Fibroblast of gingiva (primary cell): Measurements from ENCODE around the gene AGAP1.
"Not testable (repeated sequence)": the region's sequence is repeated elsewhere in the genome, so short reads cannot be mapped to it uniquely, and the experiment has no call there.

Experiments used
- DNase-seq: peaks from one replicate; pipeline ENCODE4 v3.0.0-alpha.2; 2011; ENCODE audit warnings: low read depth

The AGAP1 gene

DNA sequence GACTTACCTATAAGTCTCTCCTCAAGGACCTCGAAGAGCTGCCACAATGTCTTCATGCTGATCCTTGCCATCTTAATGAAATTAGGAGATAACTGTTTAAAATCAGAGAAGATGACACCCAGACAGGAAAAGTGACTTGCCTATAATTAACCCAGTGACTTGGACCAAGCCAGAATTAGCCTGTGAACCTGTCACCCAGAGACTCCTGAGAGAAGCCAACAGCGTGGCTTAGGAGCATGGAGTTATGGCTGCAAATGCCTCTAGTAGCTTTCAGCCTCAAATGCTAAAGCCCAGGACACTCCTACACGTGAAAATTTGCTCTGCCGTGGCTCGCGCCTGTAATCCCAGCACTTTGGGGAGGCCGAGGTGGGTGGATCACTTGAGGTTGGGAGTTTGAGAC is 570.2 kb downstream of the AGAP1 start:
- no peak for DNase-seq

DNA sequence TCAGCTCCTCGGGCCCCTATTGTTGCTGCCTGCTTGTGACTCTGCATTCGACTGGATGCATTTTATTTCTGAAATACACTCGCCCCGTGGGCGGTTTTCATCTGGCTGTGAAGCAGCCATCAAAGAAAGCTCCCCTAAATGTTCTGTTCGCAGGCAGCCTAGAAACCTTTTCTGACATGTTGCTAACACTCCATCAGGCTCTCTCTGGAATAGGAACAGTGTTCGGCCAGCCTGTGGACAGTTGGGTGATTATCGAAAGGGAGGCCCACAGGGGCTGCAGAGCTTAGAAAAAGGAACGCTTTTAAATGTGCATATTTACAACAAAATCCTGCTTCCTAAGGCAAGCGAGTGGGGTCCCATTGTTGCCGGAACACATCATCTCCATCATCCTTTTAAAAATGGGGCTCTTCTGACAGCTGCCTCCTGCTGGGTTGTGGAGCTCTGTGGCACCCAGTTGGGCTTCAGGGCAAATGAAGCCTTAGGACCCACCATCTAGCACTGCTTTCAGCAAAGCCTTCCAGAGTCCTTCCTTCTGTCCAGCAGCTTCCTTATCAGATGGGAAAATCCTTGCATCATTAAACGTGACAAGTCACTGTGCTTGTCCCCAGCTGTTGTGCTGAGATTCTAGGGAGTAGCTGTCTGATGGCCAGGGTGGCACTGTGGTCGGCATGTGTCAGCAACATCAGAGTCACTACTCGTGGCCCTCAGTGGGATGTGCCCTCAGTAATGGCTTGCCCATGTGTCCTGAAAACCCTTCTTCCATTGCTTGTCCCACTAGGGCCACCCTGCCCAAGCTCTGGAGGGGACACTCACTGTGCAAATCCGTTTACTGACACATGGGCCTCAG is 571.7 kb downstream of the AGAP1 start:
- no peak for DNase-seq

DNA sequence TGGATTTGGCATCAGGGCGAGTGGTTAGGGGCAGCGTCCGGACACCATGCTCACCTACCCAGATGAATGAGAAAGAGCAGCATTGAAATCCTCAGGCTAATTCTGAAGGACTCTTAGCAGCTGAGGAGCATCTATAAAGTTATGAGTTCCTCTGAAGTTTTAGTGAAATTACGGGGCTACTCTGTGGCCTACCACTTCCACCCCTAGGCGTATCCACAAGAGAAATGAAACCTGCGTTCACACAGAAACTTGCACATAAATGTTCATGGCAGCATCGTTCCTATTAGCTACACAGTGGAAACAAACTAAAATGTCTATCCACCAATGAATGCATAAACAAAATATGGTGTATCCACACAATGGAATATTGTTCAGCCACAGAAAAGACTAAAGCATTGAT is 576.4 kb downstream of the AGAP1 start:
- DNase-seq: no peak

DNA sequence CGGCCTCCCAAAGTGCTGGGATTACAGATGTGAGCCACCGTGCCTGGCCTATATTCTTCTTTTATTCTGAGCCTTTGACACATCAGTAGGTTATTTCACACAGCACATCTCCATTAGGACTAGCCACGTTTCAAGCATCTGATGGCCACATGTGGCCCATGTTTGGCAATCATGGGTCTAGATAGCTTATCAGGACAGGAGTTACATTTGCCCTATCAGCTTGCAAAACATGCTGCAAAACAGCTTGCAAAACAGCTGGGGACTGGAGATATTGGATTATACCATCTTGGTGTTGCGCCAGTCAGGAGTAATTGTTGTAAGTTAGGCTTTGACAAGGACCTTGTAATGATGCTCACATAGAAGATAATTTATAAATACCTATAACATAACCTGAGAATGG is 579.4 kb downstream of the AGAP1 start:
- no peak for DNase-seq

DNA sequence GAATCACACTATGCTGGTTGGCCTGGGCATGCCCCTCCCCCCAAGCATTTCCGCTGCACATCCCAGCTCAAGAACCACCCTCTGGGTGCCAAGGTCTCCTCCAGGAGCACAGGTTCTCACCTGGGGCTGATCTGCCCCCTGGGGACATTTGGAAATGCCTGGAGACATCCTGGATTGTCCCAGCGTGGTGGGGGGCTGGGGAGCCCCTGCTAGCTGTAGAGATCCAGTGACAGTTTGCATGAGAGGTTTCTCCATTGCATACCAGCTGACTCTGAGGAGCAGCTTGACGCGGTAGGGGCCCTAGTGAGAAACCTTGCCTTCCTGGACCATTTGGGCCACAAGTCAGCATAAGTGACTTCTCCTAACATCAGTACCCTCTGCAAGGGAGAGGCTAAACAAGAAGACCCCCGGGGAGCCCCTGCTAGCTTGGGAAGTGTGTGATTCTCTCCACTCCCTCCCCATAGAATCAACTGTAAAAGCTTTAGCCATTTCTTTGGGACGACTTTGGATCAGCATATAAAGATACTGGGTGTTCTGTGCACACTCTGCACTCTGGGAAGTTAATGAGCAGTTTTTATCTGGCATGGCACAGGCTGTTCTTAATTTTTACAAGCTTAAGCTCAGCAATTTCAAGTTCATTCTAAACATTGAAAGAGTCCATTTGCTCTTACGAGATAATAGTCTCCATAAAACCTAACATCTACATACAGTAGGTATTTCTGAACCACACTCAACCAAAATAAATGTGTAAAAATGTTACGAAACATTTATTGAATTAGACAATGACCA is 580.2 kb downstream of the AGAP1 start:
- DNase-seq: no peak

DNA sequence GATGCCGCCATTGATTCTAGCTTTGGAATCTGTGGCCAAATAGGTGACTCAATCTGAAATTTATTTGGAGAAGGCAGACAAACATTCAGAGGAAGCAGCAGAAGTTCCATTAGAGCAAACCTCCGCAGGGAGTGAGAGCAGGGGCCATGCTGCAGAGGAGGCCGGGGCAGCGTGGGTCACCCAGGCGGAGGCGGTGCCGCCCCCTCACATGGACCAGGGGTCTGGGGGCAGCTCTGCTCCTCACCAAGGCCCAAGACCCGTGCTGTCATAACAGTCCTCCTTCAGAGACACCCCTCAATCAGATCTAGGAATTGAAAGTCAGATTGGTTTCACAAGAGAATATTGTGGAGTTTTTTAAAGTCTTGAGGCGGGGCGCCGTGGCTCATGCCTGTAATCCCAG is 582.0 kb downstream of the AGAP1 start:
- DNase-seq: no peak

DNA sequence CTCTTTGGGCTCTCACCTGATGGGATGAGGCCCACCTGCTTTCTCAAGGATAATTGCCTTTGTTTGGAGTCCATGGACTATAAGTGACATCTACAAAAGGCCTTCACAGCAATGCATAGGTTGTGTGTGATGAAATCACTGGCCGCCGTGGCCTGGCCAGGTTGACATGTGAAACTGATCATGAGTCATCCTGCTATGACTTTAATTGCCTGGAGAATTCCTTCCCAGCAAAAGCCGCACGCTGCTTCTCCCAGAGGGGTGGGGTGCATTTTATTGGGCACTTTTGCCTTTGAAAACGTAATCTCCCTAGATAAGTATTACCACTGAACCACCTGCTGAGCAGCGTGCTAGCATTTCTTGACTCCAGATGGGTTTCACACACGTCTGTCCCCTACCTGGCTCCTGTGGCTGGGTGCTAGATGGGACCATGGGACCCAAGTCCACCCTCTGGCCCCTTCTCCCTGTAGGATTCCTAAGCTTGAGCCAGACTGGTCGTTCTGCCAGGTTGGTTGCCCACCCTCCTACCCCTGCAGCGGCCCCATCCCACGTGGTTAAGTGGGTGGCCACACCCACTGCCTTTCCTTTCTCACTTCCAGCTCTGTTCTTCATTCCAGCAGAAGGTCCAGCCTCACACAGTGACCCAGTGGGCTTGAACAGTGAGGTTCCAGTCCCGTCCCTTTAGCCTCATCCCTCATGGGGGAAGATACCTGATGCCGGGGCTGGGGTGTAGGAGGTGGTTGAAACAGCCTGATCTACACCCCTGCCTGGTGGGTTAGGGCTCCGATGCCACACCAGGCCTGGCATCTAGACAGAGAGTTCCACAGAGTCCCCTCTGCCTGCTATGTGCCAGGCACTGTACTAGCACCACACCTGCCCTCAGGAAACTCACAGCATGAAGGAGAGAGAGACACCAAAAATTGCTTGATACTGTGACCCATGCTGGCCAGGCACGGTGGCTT is 584.7 kb downstream of the AGAP1 start:
- DNase-seq: peak; percentile 59

DNA sequence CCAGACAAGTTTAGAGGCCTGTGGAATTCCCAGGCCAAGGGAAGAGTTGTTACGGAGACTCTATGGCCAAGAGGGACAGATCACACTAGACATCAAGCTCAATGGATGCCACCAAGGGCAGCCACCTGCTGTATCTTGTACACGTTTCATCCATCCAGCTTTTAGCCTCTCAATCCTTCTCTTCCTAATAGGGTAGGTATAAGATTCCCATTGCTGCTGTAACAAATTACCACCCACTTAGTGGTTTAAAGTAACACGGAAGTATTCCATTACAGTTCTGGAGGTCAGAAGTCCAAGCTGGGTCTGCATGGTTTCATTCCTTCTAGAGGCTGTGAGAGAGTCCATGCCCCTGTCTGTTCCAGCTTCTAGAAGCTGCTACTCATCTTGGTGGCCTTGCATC is 586.6 kb downstream of the AGAP1 start:
- DNase-seq: no peak

DNA sequence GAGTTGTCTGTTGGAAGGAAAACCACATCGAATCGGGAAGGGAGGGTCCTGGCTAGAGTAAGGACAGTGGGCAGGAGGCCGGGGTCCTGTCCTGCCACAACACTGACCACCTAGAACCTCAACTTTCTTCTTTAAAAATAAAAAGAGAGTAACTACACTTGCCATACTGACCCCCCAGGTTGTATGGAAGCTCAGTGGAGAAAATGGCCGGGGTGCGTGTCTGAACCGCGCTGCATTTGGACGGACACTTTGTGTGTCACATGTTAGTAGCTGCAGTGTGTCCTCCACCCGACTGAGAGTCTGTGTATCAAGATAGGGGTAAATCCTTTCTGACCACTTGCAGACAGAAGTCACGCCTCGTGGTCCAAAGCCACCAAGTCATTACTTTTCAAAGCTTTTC is 587.3 kb downstream of the AGAP1 start:
- DNase-seq: no peak

DNA sequence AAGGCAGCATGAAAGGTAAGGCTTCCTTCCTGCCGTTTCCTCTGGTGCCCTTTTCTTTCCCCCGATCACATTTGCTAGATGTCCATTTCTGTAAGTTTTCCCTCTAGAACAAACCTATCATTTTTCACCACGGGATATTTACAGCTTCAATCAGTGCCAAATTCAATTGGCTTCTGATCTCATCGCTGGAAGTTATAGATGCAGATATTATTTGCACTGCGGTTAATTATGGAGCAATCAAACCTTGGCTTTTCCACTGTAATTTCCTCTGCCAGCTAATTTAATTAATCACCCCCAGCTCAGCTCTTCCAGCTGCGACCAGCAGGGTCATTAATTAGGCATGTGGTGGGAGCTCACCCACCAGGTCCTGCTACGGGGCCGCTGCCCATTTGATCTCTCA is 588.2 kb downstream of the AGAP1 start:
- DNase-seq: no peak

DNA sequence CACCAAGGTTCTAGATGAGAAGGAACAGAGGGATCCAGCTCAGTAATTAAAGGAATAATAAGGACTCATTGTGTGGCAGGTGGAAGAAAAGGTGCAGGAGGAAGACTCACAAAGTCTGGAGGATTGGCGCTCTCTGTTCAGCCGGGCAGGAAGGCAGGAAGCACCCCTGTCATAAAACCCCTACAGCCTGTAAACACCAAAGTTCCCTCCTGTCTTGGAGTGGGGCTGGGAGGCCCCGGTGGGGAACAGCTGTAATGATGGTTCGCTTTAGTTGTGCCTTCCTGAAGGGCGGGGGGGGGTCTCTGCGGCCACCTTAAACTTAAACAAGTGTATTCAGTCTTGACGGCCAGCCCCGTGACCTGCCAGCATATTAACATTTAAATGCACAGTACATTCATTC is 590.1 kb downstream of the AGAP1 start:
- no peak for DNase-seq

DNA sequence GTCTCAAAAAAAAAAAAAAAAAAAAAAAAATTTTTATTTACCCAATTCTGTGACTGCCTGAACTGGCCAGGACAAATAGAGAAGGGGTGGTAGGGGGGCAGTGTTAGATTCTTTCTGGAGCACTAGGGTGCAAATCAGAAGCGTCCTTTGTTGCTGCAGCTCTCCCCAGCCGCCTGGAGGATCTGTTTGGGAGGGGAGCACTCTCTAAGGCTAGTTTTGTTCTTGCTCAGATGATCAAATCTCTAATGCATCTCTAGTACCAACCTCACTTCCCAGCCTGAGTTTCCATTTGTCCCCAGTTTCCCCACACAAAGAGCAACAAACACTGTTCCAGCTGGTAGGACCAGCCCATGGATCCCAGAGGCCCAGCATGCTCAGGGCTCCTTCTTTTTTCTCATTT is 591.4 kb downstream of the AGAP1 start:
- DNase-seq: no peak

DNA sequence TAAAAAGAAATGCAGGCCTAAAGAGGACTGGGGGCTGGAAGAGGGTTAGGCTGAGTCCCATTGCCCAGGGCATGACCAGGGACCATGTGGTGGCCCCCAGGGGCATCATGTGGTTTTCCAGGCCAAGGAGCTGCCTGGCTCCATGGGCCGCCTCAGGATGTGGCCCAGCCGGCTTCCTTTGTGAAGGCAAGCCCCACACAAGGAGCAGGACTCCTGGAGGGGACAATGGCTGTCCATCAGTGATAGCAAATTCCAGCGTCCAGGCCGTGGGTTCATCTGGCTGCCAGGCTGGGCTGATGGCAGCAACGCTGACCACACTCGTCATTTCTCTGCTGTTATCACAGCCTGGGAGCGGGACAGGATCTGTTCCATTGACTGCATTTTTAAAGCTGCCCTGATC is 591.8 kb downstream of the AGAP1 start:
- DNase-seq: no peak

DNA sequence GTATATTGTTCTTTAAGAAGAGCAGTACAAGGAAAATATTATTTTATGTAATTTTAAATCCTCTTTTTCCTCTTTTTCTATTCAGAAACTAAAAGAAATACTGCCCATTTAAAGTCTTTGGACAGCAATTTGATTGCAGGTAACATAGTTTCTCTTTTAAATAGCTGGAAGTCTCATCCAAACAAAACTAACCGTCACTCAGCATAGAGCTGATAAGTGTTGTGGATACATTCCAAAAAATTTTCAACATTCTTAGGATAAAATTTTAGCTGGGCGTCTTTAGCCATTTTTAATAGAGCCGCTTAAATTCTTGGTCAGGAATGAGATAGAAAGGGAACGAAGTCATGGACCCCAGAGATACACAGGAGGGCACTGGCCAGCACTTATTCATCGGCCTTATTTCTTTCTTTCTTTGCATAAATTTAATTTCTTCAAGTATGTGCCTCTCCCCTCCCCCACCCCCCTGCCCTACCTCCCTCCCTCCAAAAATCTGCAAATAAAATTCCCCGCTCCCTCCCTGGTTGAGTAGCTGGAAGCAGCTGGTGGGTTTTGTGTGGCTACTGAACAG is 592.6 kb downstream of the AGAP1 start:
- no peak for DNase-seq

DNA sequence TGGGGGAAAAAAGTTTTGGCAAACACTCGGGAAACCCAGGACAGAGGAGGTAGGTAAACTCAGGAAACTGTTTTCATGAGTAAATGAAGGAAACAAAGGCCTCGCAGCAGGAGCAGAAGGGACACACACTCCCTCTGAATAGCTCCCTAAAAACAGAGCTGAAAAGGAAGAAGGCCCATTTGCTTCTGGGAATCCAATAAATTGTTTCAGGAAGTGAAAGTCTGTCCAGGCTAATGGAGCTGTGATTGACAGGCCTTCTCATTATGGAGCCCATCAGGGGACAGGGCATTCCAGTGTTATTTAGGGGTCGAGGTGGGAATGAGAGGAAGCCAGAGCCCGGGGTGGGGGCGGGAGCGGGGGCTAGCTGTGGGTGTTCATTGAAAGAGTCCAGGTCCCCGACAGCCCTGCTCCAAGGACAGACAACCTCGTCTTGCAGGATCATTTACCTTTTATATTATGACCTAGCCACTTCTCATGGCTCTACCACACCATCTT is 593.2 kb downstream of the AGAP1 start:
- DNase-seq: no peak

DNA sequence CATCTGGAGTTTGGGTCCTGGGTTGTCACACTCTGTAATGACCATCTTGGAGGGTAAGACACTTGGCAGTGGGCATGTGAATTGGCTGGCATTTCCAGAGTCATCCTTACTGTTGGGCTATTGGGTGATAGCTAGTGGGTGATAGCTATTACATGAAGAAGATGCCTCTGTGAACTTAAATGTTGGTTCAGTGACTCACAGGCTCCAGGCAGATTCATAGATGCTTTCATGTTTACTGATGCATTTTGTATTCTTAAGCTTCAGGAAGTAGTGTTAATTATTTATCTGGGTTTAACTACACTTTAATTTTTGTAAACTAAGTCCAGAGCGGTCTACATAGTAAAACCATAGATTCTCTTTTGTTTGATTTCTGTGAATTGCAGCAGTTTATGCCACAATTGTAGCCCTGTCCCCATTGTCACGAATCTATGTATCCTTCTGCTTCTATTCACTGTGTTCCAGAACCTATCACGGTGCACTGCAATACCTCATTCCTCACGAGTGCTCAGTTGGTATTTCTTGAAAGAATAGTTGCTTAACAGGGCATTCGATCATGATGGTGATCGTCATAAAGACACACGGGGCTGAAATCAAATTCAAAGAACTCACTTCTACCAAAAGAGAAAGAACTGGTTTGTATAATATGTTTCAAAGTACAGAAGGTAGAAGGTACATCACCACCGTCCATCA is 594.7 kb downstream of the AGAP1 start:
- DNase-seq: no peak

DNA sequence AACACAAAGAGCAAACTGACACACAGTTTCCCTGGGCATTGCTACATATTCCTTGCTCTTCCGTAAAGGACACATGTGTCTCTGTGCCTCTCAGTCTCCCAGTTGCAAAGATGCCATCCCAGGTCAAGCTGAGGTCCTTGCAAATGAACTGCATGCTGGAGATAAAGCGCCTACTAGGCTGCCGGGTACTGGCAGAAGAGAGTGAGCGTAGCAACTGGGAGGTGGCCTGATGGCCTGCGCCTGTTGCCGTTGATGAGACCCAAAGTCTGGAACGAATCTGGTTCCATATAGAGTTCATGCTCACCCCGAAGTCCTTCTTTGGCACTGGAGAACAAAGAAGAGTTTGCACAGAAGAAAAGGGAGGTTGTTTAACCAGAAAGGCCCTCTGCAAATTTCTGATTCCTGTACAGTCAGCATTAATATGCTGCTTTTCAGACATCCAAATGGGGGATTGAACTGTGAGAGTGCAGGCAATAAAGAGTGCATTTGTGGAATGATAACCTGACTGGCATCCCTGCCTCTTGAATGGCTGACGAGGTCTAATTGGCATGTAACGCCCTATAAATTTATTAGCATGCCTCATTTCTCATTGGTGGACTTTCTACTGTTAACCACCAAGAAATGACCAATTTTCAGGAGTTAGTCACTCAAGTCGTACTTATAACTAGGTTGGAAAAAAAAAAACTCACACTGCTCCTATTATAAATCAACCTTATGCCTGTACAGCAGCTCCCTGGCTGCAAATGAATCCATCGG is 595.6 kb downstream of the AGAP1 start:
- no peak for DNase-seq

DNA sequence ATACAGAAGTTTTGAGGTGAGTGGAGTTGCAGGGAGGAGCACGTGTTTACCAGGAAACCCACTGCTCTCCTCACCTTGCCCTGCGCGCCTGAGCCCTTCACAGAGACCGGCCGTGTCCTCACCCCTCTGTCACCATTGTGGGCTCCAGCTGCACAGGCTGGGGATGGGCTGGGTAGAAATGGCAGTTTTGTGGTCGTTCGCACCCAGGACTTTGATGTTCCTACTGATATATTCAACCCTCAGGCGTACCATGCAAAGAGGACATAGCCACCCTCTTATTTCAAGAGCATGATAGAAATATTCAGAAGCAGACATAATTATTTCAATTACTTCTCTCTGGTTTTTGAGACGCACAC is 596.2 kb downstream of the AGAP1 start:
- DNase-seq: no peak

DNA sequence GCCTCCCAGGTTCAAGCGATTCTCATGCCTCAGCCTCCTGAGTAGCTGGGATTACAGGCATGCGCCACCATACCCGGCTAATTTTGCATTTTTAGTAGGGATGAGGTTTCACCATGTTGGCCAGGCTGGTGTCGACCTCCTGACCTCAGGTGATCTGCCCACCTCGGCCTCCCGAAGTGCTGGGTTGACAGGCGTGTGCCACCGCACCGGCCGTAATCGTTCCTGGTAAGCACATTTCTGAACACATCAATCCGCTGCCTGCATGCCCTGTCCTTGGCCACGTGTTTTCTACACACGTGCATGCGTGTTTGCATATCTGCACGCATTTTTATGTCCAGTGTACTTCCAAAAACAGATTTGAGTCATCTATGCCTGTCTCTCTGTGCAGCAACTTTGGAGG is 597.0 kb downstream of the AGAP1 start:
- DNase-seq: not testable (repeated sequence)

DNA sequence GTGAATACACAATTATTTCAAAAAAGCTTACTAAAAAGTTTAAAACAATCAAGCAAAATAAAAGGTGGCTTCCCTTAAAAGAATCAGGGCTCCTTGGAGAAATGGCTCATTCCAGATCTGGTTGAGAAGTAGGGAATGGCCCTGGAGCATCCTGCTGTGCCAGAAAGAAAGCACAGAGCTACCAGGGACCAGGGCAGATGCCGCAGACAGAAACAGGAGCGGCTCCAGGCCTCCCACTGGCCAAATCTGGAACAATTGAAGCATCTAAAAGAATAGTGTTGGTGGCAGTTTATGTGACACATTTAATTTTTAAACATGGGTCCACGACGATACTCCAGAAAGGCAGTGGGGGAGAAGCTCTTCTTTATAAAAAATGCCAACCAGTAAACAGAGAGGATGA is 598.9 kb downstream of the AGAP1 start:
- DNase-seq: no peak

DNA sequence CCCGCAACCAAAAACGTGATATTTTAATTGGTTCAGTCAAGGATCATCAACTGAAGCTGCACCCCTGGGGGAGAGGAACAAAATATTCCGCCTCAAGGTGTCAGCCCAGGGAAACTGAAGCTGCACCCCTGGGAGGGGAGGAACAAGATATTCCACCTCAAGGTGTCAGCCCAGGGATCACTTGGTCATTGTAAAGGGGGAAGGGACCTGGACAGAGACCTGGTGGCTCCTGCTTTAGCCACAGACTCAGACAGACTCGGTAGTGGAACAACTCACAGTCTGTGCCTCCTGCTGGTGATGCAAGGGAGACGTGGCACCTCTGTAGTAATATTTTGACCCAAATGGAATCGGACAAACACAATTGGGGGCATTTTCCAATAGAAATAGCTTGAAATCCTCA is 599.3 kb downstream of the AGAP1 start:
- no peak for DNase-seq
